BE2C (cell line): ENCODE data around the gene CRYBA2.

Experiments
- DNase-seq: peaks from one replicate; pipeline ENCODE4 v3.0.0-alpha.2; 2020
- H3K27me3 ChIP-seq: fragments of 250-450 bp; sonication (Bioruptor Pico); 2 replicates; pipeline ENCODE4 v1.5.1; 2020; ENCODE audit warnings: mild to moderate bottlenecking
- H3K36me3 ChIP-seq: fragments of 250-450 bp; sonication (Bioruptor Pico); 2 replicates; pipeline ENCODE4 v1.5.1; 2020; ENCODE audit warnings: mild to moderate bottlenecking
- H3K4me1 ChIP-seq: fragments of 250-450 bp; sonication (Bioruptor Pico); 2 replicates; pipeline ENCODE4 v1.5.1; 2020
- H3K4me3 ChIP-seq: 2 replicates; pipeline ENCODE4 v1.5.1; 2011; ENCODE audit warnings: low read depth, low read length
- H3K9me3 ChIP-seq: fragments of 250-450 bp; sonication (Bioruptor Pico); 2 replicates; pipeline ENCODE4 v1.5.1; 2020
- CTCF ChIP-seq: IDR thresholded peaks from 2 replicates; pipeline ENCODE4 v1.5.1; 2012; ENCODE audit warnings: mild to moderate bottlenecking, low read depth, low read length

The CRYBA2 gene

GRCh38 chr2:219021591-219021990 lies 28.4 kb upstream of the CRYBA2 start:
- H3K4me3 ChIP-seq: no peak overlapping the region
- no peak for TF ChIP-seq CTCF
- no peaks in the 10 kb centered on the region for H3K36me3 ChIP-seq
- H3K27me3 ChIP-seq: no peaks in the 10 kb centered on the region
- H3K9me3 ChIP-seq: no peaks in the 10 kb centered on the region
- H3K4me1 ChIP-seq: no peaks in the 10 kb centered on the region
- DNase-seq: no peak

- H3K9me3 ChIP-seq: no peaks in the 10 kb centered on the region
- H3K36me3 ChIP-seq: no peaks in the 10 kb centered on the region
- H3K4me3 ChIP-seq: no peak overlapping the region
- no peak for TF ChIP-seq CTCF
- no peaks in the 10 kb centered on the region for H3K4me1 ChIP-seq
- peak; percentile 54 for DNase-seq
- no peaks in the 10 kb centered on the region for H3K27me3 ChIP-seq
These were observed 27.6 kb upstream of the CRYBA2 start for GRCh38 chr2:219020604-219021365.

- H3K4me3 ChIP-seq: no peak overlapping the region
- H3K36me3 ChIP-seq: no peaks in the 10 kb centered on the region
- no peak for TF ChIP-seq CTCF
- no peaks in the 10 kb centered on the region for H3K27me3 ChIP-seq
- no peak for DNase-seq
- H3K4me1 ChIP-seq: no peaks in the 10 kb centered on the region
- no peaks in the 10 kb centered on the region for H3K9me3 ChIP-seq
These were observed 26.2 kb upstream of the CRYBA2 start for GRCh38 chr2:219019436-219019835.

DNA sequence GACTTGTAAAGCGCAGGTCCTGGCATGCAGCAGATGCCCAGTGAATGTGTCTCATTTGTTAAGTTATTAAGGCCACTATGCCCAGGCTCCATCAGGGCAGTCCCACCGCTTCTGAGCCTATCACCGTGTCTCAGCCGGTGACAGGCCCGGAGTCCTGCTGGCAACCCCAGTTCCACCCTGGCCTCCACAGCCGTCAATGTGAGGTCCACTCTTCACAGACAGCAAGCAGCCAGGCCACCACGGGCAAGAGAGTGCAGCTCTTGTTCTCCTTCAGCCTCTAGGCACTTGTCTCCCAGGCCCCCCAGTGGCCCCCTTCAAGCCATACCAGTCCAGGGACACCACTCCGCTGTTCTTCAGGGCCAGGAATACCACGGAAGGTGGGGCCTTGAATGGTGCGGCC lies 25.5 kb upstream of the CRYBA2 start:
- no peaks in the 10 kb centered on the region for H3K36me3 ChIP-seq
- H3K9me3 ChIP-seq: no peaks in the 10 kb centered on the region
- H3K4me3 ChIP-seq: no peak overlapping the region
- no peaks in the 10 kb centered on the region for H3K27me3 ChIP-seq
- no peak for TF ChIP-seq CTCF
- no peaks in the 10 kb centered on the region for H3K4me1 ChIP-seq
- no peak for DNase-seq

DNA sequence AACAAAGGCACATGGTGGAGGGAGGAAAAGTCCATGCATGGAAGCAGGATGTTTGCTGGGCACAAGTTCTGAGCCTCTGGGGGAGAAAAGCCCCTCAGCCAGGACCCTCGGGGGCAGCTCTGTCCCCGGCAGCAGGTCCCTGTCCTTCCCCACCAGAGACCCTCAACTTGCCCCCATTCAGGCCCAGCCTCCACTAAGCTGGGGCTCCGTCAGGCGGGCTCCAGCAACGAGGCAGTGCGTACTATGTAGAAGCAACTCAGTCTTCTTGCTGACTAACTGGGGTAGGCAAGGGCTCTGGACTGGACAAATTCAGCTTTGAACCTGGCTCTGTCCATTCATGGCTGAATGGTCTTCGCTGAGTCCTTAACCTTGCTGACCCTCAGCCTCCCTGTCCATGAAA lies 25.1 kb upstream of the CRYBA2 start:
- H3K27me3 ChIP-seq: no peaks in the 10 kb centered on the region
- no peaks in the 10 kb centered on the region for H3K4me1 ChIP-seq
- no peak for TF ChIP-seq CTCF
- no peaks in the 10 kb centered on the region for H3K36me3 ChIP-seq
- H3K9me3 ChIP-seq: no peaks in the 10 kb centered on the region
- DNase-seq: no peak
- no peak overlapping the region for H3K4me3 ChIP-seq

- no peak for TF ChIP-seq CTCF
These were observed 24.1 kb upstream of the CRYBA2 start for GRCh38 chr2:219017201-219017931.

More at GRCh38 chr2:219017201-219017931, 24.1 kb upstream of the CRYBA2 start:
- Histone ChIP-seq H3K9me3 (no peaks in the 10 kb centered on the region), H3K4me1 (no peaks in the 10 kb centered on the region), H3K4me3 (no peak overlapping the region), H3K36me3 (no peaks in the 10 kb centered on the region), H3K27me3 (no peaks in the 10 kb centered on the region)
- no peak for DNase-seq
